Raji (cell line): Measurements from ENCODE around the gene BTBD3.

Source experiments
- POLR2A ChIP-seq: IDR thresholded peaks from 2 replicates; pipeline ENCODE4 v1.6.1; 2011; ENCODE audit warnings: low read depth, low read length, control low read depth; ENCODE audit not compliant: insufficient read depth

Gene BTBD3

DNA sequence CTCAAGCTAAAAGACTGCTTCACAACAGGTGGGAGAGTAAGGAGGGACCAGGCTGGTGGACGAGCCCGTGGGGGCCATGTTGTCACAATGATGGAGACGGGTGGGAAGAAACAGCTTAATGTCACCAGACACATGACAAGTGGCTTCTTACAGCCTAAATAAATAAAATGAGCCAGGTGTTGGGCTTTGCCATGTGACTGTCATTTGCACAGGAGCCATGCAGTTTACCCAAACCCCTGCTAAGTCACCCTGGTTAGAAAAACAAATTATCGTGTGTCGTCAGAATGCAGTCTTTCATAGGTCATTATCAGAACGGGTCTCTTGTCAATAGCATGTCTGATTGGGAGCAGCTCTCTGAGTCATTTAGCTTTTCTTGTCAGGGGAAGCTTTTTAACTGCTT is 18.5 kb downstream of the BTBD3 start:
- no peak for TF ChIP-seq POLR2A

DNA sequence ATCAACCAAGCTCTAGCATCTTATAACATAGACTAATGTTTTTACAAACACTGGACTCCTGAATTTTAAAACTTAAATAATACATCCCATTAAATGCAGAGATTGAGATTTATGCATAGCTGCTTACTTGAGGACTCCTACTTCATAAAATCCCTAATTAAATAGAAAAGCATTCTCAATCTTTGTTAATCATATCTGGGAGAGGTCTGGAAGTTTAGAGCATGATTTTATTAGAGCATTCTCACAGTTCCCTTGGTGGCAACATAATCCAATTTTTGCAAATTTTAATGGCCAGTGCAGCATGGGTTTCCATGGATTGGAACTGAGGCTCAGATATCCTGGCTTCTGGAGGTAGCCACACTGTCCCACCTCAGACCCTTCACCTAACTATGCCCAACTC is 19.5 kb downstream of the BTBD3 start:
- TF ChIP-seq POLR2A, result no peak

DNA sequence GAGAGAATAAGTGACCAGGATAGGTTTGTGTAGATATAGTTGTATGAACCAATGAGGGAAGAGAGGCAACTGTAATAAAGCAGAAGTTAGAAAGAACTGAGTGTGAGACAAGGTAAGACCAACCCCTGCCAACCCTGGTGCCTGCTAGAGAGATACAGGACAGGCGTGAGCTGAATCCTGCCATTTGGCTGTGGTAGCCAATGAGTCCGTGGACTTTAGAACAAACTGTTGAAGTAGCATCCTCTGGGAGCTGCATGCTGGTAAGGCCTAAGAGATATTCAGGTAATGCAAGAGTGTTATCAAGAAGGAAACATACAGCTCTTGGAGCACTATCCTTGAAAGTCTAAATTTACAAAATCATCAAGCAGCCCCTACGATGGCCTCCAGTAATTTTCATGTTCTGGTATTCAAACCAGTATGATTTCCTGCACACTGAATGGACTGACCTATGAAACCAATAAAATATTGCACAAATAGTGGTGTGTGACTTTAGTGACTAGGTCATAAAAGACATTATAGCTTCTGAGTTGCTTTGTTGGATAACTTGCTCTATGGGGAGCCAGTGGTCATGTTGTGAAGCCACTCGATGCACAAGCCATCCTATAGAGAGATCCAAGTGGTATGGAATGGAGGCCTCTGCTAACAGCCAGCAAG is 24.0 kb downstream of the BTBD3 start:
- TF ChIP-seq POLR2A, result no peak

DNA sequence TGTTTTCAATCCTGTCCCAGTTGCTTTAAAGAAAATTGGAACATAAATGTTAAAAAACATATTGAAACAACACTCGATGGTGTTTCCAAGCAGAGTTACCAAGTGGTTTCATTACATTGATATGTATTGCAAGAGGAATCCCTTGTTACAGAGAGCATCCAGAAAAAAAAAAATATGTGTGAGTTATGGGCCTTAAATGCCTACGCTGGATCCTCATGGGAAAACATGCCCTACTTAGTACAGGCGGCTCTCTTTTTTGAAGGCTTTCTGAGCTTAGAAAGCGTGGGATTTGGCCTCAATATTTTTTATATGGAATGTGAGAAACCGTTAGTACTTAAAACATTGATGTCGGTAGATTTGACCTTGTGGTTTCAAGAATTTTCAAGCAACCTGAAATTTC is 26.1 kb downstream of the BTBD3 start:
- TF ChIP-seq POLR2A, result no peak

DNA sequence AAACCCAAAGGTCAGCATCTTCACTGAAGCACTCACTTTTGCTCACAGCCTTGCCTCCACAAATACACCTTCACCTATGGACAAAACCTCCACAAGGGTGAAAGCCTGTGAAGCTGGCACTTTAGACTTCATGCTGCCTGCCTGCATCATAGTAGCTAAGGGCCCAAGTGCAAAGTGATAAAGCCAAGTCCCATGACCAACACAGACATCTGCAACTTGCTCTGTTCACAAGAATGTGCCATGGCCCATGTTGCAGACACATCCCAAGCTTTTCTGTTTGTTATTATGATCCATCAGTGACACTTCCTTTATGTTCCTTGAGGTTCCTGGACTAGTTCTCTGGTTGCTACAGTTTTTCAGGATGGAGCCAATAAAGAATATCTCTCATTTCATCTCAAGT is 31.1 kb downstream of the BTBD3 start:
- TF ChIP-seq POLR2A, result no peak

DNA sequence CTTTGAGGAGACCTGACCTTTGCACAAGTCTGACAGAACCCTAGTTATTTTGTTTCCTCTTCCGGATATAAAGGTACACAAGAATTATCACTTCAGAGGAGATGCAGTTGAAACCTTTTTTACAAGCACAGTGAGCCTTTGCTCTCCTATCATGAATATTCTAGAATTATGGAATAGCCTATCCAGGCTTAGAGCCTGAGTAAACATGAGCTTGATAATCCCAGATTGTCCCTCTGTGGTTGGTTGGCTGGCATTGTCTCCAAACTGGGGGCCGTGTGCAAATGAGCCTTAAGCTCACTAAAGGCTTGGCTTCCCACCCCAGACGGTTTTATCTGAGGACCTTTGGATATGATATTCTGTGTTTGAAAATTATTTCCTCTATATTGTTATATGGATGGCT is 32.0 kb downstream of the BTBD3 start:
- TF ChIP-seq POLR2A, result no peak

DNA sequence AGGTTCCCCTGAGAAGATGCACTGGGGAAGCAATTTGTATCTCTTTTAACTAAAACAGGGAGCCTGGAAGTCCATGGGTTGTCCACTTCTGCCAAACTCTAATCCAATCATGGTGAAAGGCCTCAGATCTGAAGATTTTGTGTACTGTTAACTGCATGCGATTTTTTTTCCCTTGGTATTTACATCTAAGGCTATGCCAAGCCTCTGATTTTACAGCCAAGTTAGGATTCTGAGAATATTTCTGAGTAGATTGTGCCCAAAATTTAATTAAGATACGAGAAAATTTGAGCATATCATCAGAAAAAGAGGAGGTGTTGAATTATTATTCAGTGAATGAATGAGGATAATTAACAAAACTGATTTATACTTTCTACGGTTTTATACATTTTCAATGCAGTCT is 34.0 kb downstream of the BTBD3 start:
- TF ChIP-seq POLR2A, result no peak

DNA sequence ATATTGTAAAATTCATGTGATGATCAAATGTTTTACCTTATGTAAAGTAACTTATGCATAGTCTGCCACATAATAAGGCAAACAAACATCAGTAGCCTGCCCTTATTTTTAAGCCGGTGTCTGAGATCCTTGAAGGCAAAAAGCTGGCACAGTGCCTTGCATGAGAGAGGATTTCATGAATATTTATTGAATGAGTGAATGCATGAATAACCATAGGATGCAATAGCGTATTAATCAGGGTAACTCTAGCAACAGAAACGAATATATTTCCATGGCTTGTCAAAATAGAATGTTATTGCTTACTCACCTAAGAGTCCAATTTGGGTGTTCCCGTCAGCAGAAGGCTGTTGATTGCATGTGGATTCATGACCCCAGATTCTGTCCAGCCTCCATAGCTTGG is 34.9 kb downstream of the BTBD3 start:
- TF ChIP-seq POLR2A, result no peak

DNA sequence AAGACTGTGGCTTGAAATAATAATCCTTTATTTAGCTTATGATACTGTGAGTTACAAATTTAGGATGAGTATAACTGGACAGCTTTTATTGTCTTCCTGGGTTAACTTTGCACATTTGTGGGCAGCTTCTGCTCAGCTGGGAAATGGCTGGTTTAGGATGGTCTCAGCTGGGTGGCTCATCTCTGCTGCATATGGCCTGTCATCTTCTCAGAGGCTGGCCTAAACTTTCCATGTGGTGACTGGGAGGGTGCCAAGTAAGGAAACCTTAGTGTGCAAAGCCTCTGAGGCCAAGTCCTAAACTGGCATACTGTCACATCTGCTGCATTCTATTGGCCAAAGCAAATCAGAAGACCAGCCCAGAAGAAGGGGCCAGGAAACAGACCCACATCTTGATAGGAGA is 40.2 kb downstream of the BTBD3 start:
- TF ChIP-seq POLR2A, result no peak

DNA sequence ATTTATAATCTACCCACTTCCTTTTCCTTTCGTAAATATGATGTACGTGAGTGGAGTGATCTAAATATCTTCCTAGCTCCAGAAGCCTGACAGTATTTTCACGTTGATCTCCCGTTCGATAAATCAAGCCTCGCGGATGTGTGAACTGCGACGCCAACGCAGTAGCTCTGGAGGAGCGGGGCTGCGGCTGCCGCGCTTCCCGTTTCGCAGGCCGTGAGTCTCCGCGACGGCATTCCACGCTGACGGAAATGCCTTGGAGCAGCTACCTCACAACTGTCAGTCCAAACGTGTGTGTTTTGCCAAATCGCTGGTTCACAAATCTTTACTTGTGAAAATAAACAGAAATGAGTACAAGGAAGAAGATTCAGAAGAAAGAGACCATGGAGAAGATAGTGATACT is 41.2 kb downstream of the BTBD3 start:
- no peak for TF ChIP-seq POLR2A

DNA sequence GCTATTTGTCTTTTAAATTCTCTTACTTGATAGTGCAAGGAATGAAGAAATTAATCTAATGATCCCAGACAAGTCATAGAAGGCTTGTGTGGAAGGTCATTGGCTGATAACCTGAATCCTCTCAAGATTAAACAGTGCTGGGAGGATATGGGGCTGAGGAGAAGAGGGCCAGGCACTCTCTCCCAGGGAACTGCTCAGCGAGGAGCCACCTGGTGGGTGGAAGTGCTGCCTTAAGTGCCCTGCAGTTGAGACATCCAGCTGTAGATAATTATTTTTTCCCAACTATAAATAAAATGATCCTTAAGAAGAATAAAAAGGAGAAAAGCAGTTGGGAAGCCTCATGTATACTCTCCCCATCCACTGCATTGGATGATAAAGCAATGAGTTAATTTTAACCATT is 47.9 kb downstream of the BTBD3 start:
- TF ChIP-seq POLR2A, result no peak

DNA sequence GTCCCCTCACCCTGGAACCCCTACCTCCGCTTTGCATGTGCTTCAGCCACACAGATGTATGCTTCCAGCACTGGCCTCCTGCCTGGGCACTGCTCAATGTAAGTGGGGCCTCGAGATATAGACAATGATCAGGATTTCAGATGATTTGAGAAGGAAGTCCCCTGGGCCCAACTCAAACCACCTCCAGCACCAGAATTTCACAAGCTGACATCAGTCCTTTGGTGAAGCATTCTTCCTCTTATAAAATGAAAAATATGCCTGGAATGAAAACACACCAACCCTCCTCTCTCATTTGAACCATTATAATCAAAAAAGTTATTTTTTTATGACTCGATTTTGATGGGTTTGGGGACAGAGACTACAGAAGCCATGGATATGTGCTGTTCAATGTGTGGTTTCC is 48.5 kb downstream of the BTBD3 start:
- no peak for TF ChIP-seq POLR2A

DNA sequence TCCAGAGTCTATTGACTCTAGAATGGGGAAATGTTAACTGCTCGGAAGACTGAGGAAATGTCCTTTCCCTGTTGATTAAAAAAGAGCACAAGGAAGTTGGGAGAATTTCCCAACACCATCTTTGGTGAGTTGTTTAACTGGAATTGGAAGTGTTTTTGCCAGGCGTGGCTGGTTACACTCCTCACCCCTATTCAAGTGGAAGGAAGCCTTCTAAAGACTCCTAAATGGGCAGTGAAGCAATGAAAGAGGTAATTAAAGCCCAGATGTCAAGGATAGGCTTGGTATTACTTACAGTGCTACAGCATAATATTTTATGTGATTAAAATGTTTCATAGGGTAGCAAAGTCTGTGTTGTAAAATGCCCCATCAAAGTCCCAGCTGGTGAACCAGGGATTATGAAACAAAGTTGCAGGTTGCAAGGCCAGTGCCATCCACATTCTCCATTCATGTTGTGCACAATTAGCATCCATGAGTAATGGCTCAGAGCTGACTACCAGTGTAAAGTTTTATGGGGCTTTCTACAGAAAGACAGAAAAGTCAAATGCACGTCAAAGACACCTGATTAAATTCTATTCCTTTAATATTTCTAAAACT is 52.6 kb downstream of the BTBD3 start:
- TF ChIP-seq POLR2A, result no peak

DNA sequence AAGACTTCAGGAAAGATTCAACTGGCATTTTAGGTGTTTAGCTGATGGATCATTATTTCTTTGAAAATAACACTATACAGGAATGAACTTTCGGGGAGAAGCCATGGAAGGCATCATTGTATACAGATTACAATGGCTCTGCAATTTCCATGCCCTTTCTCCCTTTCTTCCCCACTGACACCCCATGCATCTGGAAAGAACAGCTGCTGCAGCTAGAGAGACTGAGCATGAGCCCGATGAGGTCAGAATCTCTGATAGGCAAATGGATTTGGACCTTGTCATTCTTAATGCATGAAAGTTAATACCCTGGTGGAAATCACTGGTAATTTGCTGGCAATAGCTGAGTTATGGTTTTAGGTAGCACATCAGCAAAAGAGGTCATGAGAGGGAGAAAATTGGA is 54.8 kb downstream of the BTBD3 start:
- no peak for TF ChIP-seq POLR2A
